HL-60/S4 treated with retinoic acid at 250 ng/mL for 4 days and 3 days (cell line): Measurements from ENCODE around the gene FAM53A.

Source experiments
- in situ Hi-C: fragments of 300-500 bp; cut with MboI; formaldehyde crosslinking; loops from 2 replicates; pipeline ENCODE4 v1.7.0; 2022; ENCODE audit warnings: low sequenced_read_pairs

The FAM53A gene

DNA sequence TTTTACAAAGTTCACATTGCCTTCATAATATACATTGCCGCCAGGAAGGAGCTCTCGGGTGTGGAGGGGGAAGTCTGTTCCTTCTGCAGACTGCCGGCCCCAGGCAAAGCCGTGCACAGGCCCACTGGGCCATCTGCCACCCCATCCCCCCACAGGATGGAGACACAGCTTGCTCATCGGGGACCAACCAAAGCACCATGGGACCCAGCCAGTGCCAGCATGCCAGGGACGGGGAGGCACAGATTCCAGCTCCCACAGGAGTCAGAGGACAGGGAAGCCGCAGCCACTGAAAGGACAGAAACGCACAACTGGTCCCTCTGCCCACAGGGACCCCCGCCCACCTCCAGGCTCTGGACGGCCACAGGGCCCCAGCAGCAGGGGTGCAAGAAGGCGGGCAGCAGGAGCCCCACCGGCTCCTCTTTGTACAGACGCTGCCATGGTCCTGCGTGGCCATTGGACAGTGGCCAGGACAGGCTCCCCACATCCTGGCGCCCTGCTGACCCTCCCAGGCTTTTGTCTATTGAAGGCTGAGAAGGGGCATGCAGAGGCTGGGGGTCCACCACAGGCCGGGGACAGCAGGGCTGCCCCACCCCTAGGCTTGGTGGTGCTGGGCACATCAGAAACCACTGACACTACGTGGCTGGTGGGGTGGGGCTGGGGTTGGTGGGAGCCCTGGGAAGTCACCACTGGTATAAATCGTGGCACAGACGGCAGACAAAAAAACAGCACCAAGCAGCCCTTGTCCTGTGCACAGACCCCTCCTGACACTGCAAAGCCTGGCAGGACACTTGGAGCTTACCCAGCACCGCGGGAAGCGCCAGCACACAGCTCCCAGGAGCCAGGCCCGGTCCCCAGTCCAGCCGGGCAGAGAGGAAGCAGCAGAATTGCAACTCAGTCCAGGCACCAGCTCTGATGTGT, 89.0 kb downstream of the FAM53A start:
- in situ Hi-C loops: no loop called here

DNA sequence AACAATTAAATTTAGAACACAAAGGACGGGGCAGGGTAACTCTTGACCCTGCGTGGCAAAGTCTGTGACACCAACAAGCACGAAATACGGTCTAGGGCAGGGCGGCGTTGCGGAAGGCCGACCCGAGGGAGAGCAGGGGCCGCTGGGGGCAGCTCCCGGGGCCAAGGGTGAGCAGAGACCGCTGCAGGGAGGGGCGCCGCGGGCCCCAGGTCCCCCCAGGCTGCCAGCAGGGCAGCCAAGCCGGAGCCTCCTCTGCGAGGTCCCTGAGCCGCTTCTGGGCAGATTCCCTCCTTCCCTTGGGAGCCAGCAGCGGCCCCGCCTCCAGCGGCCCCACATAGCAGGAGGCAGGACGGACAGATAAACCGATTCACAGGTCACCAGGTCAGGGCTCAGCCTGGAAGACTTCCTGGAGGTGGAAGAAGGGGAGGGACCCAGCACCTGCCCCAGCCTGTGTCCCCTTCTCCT, 90.2 kb downstream of the FAM53A start:
- in situ Hi-C loops: no loop called here

DNA sequence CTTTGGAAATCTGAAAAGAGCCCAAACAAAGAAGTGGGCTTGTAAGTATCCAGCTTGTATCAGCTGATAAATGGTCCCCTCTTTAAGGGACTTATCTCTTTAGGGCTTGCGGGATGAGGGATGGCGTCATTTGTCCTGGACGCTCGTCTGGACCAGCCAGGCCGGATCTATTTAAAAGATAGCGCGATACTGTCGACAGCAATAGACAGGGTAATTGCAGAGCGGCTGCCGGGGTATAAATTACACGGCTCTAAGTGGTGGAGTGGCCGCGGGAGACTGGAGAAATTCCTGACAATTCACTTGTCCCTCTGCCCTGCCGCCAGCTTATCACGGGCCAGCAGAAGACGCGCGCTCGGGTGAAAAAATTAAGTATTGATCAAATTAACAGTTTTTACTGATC, 90.7 kb downstream of the FAM53A start:
- in situ Hi-C loops: no loop called here

DNA sequence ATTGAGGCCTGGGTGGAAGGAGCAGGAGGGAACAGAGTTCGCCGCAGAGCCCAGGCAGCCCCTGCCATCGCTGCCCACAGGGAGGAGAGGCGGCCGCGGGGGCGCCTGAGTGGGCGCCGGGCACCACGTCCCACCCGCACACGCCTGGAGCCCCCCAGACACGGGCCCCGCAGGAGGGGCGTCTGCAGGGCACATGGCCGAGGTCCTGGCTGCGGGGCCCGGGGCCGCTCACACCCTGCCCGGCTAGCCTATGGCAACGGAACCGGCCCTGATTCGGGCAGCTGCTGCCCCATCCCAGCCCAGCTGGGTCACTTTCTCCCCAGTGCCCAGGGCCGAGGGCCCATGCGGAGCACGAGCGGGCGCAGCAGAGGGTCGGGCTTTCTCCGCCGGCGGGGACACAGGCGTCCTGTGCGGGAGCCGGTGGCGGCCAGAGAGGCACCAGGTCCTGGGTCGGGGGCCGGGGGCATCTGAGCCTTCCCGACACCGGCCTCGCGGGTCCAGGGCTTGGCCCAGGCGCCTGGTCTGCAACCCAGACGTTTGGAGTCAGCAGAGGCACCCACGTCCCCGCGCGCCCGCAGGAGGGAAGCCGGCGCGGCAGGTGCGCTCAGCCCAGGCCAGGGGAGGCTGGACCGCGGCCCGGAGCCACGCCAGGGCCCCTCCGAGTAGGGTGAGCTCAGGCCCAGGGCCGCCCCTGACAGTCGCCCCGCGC, 91.2 kb downstream of the FAM53A start:
- in situ Hi-C loops: no loop called here

DNA sequence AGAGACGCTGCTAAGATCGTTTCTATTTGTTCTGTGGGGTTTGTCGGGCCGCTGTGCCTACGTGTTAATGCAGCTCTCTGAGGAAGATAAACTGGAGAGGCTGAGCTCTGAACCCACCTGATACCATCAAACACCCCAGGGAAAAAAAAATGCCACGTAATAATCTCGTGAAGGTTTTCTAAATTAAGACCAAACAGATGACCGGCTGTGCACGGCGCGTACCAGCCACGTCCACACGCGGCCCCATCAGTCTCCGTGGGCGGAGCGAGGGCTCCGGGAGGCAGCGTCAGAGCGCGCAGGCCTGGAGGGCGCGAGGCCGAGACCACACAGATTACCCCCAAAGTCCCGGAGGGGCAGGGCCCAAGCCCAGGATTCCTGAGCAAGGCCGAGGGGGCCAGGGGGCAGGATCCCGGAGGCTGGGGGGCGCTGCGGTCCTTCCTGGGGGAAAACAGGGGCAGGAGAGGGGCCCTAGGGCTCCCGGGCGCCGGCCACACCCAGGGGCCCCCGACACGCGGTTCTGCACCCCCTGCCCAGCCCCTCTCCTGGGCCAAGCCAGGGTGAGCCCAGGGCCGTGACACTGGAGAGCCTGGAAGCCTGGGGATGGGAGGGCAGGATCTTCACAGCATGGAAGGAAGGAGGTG, 91.9 kb downstream of the FAM53A start:
- in situ Hi-C loops: no loop called here

GRCh38 chr4:1591107-1591506, 93.0 kb downstream of the FAM53A start:
- in situ Hi-C loops: no loop called here

DNA sequence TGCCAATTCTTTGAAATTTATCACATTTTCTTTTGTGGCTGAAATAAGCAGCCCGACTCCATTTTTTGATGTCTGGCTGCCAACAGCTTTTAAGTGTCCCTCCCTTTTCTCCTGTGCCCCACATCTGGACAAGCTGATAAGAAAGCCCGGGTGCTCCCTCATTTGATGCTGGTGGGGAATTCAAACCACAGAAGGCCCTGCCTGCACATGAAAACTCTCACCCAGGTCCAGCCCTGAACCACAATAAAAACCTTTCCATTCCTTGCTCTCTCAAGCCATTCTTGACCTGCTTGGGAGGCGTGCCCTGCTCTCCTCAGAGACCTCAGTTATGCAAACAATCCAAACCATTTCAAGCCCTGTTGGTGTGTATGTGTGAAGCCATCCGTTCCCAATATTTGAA, 93.9 kb downstream of the FAM53A start:
- in situ Hi-C loops: no loop called here
